Measurements from ENCODE around the gene SMCO3.

The SMCO3 gene

GRCh38 chr12:14803011-14803829 lies 10.8 kb downstream of the SMCO3 start, which contains the start of the genes C12orf60 and WBP11:
C12orf60 (plus strand) TSS chr12:14803670; CDS start chr12:14822936, 19,266 bp downstream.
WBP11 (minus strand) TSS chr12:14803478; CDS start chr12:14801383, 2,095 bp downstream.
- Mint-ChIP-seq H3K27ac (no peak within 1 kb of the TSS), H3K27me3 (no peaks in the 10 kb centered on the region), H3K9me3 (ENCODE audit: low read depth) (no peaks in the 10 kb centered on the region), H3K4me3 (no peak within 1 kb of the TSS), H3K36me3 (peaks cover 8% of the 10 kb centered on the region), H3K4me1 (ENCODE audit: low read depth) (peaks cover 30% of the 10 kb centered on the region)

DNA sequence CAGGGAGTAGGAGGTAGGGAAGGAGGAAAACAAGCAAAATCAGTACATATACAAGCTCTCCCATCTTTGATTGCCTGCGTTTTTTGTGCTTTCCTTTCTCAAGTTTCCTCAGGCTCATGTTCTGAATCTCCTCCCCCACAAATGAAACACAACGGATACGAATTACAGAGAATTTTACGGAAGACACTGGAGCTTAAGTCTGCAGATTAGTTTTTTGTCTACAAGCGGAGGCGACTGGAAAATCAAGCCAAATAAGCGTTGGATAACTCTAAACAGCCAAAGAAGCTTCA lies 11.3 kb downstream of the SMCO3 start:
- Mint-ChIP-seq H3K27ac (no peak overlapping the region), H3K4me3 (no peak overlapping the region), H3K4me1 (ENCODE audit: low read depth) (peaks cover 31% of the 10 kb centered on the region), H3K9me3 (ENCODE audit: low read depth) (no peaks in the 10 kb centered on the region), H3K36me3 (peaks cover 10% of the 10 kb centered on the region), H3K27me3 (no peaks in the 10 kb centered on the region)

- Mint-ChIP-seq H3K4me3 (no peak overlapping the region), H3K36me3 (peaks cover 10% of the 10 kb centered on the region), H3K27me3 (no peaks in the 10 kb centered on the region), H3K4me1 (ENCODE audit: low read depth) (peaks cover 31% of the 10 kb centered on the region), H3K9me3 (ENCODE audit: low read depth) (no peaks in the 10 kb centered on the region), H3K27ac (no peak overlapping the region)
Observed at GRCh38 chr12:14802247-14802646, 11.7 kb downstream of the SMCO3 start.

DNA sequence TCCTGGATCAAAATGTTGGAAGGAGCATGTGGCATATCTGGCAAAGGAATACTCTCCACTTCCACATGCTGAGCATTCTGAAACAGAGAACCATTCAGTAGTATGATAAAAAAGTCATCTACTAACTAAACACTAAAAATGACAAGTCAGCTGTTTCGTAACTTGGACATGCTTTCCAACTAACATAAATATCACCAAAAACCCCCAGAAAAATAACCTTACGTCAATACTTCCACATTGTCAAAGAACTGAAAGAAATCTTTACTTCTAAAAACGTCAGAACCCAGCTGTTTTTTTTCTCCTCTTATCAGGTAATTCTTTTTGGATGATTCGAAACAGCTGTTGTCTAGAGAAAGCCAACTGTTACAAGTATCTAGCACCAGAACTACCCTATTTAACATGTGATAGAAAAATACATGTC lies 18.9 kb downstream of the SMCO3 start:
- Mint-ChIP-seq H3K4me3 (no peak overlapping the region), H3K4me1 (ENCODE audit: low read depth) (peaks cover 5% of the 10 kb centered on the region), H3K36me3 (peaks cover 15% of the 10 kb centered on the region), H3K27me3 (no peaks in the 10 kb centered on the region), H3K9me3 (ENCODE audit: low read depth) (no peaks in the 10 kb centered on the region), H3K27ac (peak overlapping the region; percentile 76)

DNA sequence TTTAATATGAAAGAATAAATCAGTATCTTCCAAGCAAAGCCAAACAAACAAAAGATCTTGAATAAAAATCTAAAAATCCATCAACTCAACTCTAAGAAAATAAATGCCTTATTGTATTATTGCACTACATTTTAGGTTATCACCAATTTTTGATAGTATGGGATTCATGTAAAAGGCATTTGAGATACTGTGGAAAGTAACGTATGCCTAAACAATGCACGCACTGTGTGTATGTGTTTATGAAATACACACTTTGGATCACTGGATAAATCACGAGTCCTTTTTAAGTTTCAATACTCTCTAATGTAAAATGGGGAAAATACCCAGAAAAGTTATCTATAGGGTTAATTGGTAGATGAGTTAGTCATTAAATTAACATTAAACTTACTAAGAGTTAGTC lies 28.4 kb downstream of the SMCO3 start:
- Mint-ChIP-seq H3K27me3 (no peaks in the 10 kb centered on the region), H3K4me3 (no peak overlapping the region), H3K27ac (no peak overlapping the region), H3K36me3 (peaks cover 9% of the 10 kb centered on the region), H3K4me1 (ENCODE audit: low read depth) (no peaks in the 10 kb centered on the region), H3K9me3 (ENCODE audit: low read depth) (no peaks in the 10 kb centered on the region)

GRCh38 chr12:14784471-14784870 lies 29.5 kb downstream of the SMCO3 start:
- peaks cover 5% of the 10 kb centered on the region for H3K36me3 Mint-ChIP-seq
- no peak overlapping the region for H3K4me3 Mint-ChIP-seq
- no peaks in the 10 kb centered on the region for H3K4me1 Mint-ChIP-seq (ENCODE audit: low read depth)
- no peaks in the 10 kb centered on the region for H3K9me3 Mint-ChIP-seq (ENCODE audit: low read depth)
- H3K27me3 Mint-ChIP-seq: no peaks in the 10 kb centered on the region
- no peak overlapping the region for H3K27ac Mint-ChIP-seq

DNA sequence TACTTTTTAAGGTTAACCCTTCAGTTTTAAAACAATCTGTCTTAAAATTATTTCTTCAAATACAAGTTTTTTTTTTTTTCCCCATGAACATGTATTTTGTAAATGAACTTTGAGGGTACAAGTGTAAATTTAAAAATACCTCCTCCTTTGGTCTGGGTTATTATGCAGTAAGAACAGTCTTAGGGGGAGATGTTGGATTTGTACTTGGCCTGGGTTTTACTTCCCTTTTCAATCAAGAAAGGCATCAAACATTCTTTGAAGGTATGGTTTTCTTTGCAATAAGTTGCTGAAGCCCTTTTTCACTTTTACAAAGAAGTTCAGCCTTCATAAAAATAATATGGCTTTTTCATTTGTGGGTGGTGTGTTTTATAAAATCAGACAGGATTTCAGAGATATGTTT lies 31.2 kb downstream of the SMCO3 start:
- Mint-ChIP-seq H3K27me3 (no peaks in the 10 kb centered on the region), H3K27ac (no peak overlapping the region), H3K9me3 (ENCODE audit: low read depth) (no peaks in the 10 kb centered on the region), H3K4me3 (no peak overlapping the region), H3K36me3 (peaks cover 5% of the 10 kb centered on the region), H3K4me1 (ENCODE audit: low read depth) (no peaks in the 10 kb centered on the region)

DNA sequence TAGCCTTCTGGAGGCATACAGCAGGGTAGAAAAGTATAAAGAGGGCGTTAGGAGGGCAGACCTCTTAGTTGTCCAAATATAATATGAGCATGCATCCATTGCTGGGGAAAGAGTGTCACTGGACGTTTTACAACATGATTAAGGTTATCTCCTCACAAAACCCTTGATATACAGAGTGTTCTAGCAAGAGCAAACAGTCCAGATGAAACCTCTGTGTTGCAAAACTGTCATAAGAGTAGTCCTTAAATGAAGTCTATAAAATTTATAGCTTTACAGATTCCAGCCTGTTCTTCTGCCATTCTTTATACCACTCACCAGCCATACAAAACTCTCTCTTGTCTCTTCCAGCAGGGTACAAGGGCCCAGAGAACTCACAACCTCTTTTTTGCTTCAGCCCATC lies 32.4 kb downstream of the SMCO3 start:
- H3K4me3 Mint-ChIP-seq: no peak overlapping the region
- no peak overlapping the region for H3K27ac Mint-ChIP-seq
- peaks cover 2% of the 10 kb centered on the region for H3K36me3 Mint-ChIP-seq
- no peaks in the 10 kb centered on the region for H3K27me3 Mint-ChIP-seq
- peaks cover 4% of the 10 kb centered on the region for H3K4me1 Mint-ChIP-seq (ENCODE audit: low read depth)
- no peaks in the 10 kb centered on the region for H3K9me3 Mint-ChIP-seq (ENCODE audit: low read depth)

DNA sequence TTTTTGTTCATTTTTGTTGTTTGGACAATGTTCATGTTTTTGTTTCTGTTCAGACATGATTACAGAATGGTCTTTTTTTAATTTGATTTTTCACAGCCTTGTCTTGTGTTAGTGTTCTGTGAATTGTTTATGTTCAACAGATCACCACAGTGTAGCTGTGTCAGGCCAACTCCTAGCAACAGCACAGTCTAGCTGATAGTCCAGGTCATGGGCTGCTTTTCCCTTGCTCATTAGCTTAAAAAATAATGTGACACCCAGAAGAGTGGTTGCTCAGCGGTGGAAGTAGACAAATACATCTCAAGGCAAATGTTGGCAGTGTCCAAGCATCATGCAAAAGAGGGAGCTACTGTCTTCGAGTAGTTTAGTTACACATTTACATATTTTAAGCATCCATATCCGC lies 33.1 kb downstream of the SMCO3 start:
- no peaks in the 10 kb centered on the region for H3K9me3 Mint-ChIP-seq (ENCODE audit: low read depth)
- no peaks in the 10 kb centered on the region for H3K27me3 Mint-ChIP-seq
- H3K4me3 Mint-ChIP-seq: no peak overlapping the region
- H3K36me3 Mint-ChIP-seq: peaks cover 2% of the 10 kb centered on the region
- peaks cover 11% of the 10 kb centered on the region for H3K4me1 Mint-ChIP-seq (ENCODE audit: low read depth)
- no peak overlapping the region for H3K27ac Mint-ChIP-seq

GRCh38 chr12:14779834-14780233 lies 34.1 kb downstream of the SMCO3 start:
- Mint-ChIP-seq H3K9me3 (ENCODE audit: low read depth) (no peaks in the 10 kb centered on the region), H3K4me3 (no peak overlapping the region), H3K36me3 (no peaks in the 10 kb centered on the region), H3K27ac (no peak overlapping the region), H3K27me3 (no peaks in the 10 kb centered on the region), H3K4me1 (ENCODE audit: low read depth) (peaks cover 21% of the 10 kb centered on the region)

GRCh38 chr12:14777271-14777670 lies 36.7 kb downstream of the SMCO3 start:
- peaks cover 42% of the 10 kb centered on the region for H3K4me1 Mint-ChIP-seq (ENCODE audit: low read depth)
- H3K4me3 Mint-ChIP-seq: no peak overlapping the region
- no peaks in the 10 kb centered on the region for H3K9me3 Mint-ChIP-seq (ENCODE audit: low read depth)
- H3K36me3 Mint-ChIP-seq: no peaks in the 10 kb centered on the region
- H3K27me3 Mint-ChIP-seq: no peaks in the 10 kb centered on the region
- no peak overlapping the region for H3K27ac Mint-ChIP-seq

DNA sequence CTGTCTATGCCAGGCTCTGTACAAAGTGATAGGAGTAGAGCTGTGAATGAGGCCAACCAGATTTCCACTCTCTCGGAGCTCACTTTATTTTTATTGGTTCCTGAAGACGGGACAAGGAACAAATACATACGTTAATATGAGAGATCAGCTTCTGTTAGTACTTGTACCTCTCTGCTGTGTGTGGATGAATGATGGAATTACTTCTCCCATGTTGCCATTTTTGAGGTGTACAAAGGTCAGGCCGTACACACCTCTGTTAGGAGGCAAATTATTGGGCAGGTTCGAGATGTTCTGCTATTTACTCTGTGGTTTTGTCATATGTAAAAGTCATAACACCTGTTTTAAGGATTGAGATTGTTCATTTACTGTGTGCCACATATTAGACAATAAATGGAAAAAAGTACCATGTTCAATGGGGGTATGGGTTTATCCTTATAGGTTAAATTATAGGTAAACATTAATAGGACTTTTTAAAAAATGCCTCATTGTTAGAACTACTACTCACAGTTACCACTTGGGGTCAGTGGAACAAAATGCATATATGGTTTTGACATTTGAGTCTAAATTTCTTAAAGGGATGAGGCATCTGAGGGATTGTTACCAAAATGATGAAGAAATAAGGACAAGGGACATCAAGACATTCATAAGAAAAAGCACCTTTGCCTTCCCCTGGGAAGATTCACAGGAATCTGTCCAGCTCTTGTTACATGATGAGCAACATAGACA lies 37.6 kb downstream of the SMCO3 start:
- Mint-ChIP-seq H3K27me3 (no peaks in the 10 kb centered on the region), H3K4me1 (ENCODE audit: low read depth) (peaks cover 49% of the 10 kb centered on the region), H3K36me3 (no peaks in the 10 kb centered on the region), H3K9me3 (ENCODE audit: low read depth) (no peaks in the 10 kb centered on the region), H3K4me3 (peak overlapping the region; percentile 97), H3K27ac (peak overlapping the region; percentile 96)

GRCh38 chr12:14775636-14775980 lies 38.4 kb downstream of the SMCO3 start:
- peaks cover 53% of the 10 kb centered on the region for H3K4me1 Mint-ChIP-seq (ENCODE audit: low read depth)
- H3K36me3 Mint-ChIP-seq: no peaks in the 10 kb centered on the region
- no peaks in the 10 kb centered on the region for H3K9me3 Mint-ChIP-seq (ENCODE audit: low read depth)
- no peaks in the 10 kb centered on the region for H3K27me3 Mint-ChIP-seq
- peak overlapping the region; percentile 96 for H3K27ac Mint-ChIP-seq
- peak overlapping the region; percentile 97 for H3K4me3 Mint-ChIP-seq

DNA sequence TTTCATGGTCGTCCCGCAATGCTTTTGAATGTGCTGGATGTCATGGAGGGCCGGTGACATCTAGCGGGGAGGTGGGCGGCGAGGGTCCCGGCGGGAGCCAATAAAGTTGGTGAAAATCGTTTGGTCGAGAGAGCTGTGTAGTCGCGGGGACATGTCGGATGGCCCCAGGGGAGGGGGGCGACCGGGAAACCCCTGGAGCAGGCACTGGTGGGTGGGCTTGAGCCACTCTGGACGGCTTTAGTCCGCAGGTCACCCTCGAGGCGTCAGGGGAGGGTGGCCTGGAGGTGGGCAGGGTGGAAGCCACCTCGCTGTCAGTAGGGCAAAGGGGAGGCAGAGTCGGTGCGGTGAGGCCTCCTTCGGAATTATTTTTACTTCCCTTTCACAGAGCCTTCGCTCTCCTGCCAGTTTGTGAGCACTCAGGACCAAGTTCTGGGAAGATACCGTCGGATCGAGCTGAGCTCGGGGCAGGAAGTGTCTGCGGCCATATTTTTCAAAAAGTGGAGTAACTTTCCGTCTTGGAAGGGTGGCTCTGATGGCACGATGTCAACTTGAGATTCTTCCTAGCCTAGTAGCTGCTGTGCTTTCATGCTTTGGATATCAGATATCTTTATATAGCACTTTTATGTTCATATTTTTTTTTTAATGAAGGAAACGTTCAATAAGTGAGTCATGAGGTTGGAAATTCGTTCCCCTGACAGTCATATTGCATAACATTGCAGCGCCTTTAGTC lies 38.9 kb downstream of the SMCO3 start:
- Mint-ChIP-seq H3K27ac (peak overlapping the region; percentile 96), H3K36me3 (no peaks in the 10 kb centered on the region), H3K27me3 (no peaks in the 10 kb centered on the region), H3K9me3 (ENCODE audit: low read depth) (no peaks in the 10 kb centered on the region), H3K4me1 (ENCODE audit: low read depth) (peaks cover 53% of the 10 kb centered on the region), H3K4me3 (peak overlapping the region; percentile 97)

Data from activated naive CD8-positive, alpha-beta T cell (primary cell).